Activated CD4-positive, alpha-beta T cell treated with anti-CD3 and anti-CD28 coated beads for 4 hours (primary cell): ENCODE data around the gene PAWR.
"Not testable (repeated sequence)": the region's sequence is repeated elsewhere in the genome, so short reads cannot be mapped to it uniquely, and the experiment has no call there.

ENCODE experiments used
- DNase-seq, 2 donors: peaks; one replicate each; pipeline ENCODE4 v3.0.0-alpha.2; 2020

Gene PAWR

DNA sequence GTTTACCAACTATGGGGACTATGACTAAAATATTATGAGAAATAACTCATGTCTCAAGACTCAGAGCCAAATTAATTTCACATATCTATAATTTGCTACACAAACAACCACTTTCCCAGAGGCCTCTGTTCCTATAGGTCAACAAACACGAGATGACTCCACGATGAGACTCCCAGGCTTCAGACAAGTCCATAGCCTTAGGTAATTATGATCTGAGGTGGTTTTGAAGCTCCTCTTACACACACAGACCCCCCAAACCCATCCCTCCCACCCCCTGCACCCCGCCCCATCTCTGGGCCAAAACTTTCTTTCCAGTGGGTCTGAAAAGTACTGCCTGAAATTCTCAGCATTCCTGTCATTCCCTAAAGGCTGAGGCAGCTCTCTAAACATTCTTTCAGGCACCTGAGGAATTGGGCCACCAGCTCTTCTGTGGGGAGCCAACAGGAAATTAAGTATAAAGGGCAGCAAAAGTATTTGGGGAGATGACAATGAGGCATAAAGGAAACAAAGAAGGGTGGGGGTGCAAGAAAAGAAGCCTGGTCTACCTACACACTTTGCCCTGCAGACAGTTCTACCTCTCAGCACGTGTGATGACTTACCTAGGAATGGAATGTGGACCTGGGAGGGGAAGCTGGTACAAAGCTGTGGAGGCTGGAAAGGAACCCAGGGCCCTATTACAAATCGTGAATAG is 143.6 kb downstream of the PAWR start:
- no peak for DNase-seq

DNA sequence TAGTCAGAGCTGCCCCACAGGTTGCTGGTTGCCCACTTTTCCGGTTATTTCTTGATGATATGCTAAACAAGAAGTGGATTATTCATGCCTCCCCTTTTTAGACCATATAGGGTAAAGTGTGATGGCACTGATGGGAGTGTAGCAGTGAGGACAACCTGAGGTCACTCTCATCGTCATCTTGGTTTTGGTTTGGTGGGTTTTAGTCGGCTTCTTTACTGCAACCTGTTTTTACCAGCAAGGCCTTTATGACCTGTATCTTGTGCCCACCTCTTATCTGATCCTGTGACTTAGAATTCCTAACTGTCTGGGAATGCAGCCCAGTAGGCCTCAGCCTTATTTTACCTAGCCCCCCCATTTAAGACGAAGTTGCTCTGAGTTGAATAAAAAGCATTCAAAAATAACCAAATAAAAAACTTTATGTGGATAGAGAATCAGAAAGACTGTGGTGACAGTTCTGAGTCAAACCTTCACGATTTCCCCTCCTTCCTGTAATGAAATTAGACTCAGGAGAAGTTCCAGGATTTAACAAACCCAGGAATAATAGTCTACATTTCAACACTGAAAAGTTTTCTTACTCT is 144.2 kb downstream of the PAWR start:
- DNase-seq = no peak

DNA sequence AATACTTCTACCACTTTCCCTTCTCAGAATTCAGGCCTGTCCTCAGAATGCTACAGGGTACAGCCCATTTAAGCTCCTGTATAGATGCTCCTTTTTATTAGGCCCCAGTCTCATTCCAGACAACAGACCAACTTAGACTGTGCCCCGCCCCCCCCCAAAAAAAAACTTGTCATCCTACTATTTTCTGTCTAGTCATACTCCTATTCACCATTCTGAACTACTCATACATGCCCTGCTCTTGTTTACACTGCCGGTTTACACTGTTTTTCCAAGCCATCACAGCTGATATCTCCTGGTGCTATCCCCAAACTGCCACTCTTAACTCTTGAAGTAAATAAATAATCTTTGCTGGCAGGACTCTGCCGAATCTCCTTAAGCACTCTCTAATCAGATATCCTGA is 146.3 kb downstream of the PAWR start:
- DNase-seq = not testable (repeated sequence)

DNA sequence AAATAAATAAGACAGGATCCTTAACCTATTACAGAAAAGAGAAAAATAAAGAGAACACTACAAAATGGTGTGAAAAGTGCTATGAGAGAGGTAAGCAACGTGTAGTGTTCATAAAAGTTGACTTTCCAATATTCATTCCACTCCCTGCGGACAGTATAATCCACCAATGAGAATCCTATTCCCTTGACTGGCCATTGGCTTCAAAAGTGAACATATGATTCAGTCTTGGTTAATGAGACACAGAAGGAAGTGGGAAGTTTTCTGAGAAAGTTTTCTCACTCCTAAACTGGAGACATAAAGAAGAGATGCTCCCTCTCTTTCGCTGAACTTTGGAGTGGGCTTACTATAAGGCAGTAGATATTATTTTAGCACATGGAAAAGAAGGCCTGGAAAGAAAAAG is 153.1 kb downstream of the PAWR start:
- no peak for DNase-seq

DNA sequence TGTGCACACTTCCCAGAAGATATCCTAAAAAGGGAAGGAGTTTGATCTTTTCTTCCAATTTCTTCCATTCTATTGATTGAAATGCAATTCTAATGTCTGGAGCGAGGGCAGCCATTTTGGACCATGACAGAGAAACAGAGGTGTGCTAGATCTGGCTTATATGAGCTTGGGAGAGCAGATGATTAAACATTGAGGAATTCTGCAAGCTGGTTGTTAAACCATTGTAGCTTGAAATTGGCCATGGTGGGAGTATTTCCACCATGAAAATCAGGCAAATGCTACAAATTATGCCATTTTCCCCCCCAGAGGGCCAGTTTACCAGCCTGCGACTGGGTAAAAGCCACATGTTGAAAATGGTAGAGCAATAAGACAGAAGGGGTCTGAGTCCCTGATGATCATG is 155.0 kb downstream of the PAWR start:
- DNase-seq = no peak
